Neural cell (in vitro differentiated cells): ENCODE measurements around the gene TECRL. TPM values are rescaled to one million over a fixed set of nuclear protein-coding genes. Genes with fewer than 3 reads are reported as not detected.

Experiments used
- H2AFZ ChIP-seq: fragments of 200-600, 300-800 bp; sonication (generic), shearing (Covaris generic); 2 replicates; pipeline ENCODE4 v1.6.0; 2014; ENCODE audit warnings: low read depth, mild to moderate bottlenecking, antibody characterized with exemption, low read length, moderate library complexity
- H3F3A ChIP-seq: fragments of 200-600 bp; shearing (Covaris generic); 2 replicates; pipeline ENCODE4 v1.6.1; 2016; ENCODE audit warnings: mild to moderate bottlenecking, moderate library complexity, mixed read lengths, antibody characterized with exemption, low read length; ENCODE audit not compliant: insufficient read depth, poor library complexity, severe bottlenecking
- H3K27ac ChIP-seq: fragments of 200-600, 300-800 bp; sonication (generic), shearing (Covaris generic); 2 replicates; pipeline ENCODE4 v1.5.1; 2014; ENCODE audit warnings: mild to moderate bottlenecking, low read length, moderate library complexity
- H3K27me3 ChIP-seq: fragments of 300-800, 200-600 bp; sonication (generic), shearing (Covaris generic); 2 replicates; pipeline ENCODE4 v1.6.0; 2014; ENCODE audit warnings: mild to moderate bottlenecking, low read depth, low read length, moderate library complexity; ENCODE audit not compliant: insufficient read depth
- H3K36me3 ChIP-seq: fragments of 300-800, 200-600 bp; sonication (generic), shearing (Covaris generic); 2 replicates; pipeline ENCODE4 v1.5.1; 2014; ENCODE audit warnings: mild to moderate bottlenecking, antibody characterized with exemption, low read length, moderate library complexity; ENCODE audit not compliant: insufficient read depth
- H3K4me2 ChIP-seq: fragments of 300-800, 200-600 bp; sonication (generic), shearing (Covaris generic); 2 replicates; pipeline ENCODE4 v1.6.0; 2014; ENCODE audit warnings: mild to moderate bottlenecking, low read length
- H3K4me3 ChIP-seq: fragments of 300-800, 200-600 bp; sonication (generic), shearing (Covaris generic); 2 replicates; pipeline ENCODE4 v1.5.1; 2014; ENCODE audit warnings: mild to moderate bottlenecking, low read length, moderate library complexity
- H3K79me2 ChIP-seq: fragments of 200-600 bp; shearing (Covaris generic); replicated peaks from 2 replicates; pipeline ENCODE4 v1.6.0; 2014; ENCODE audit warnings: mild to moderate bottlenecking, low read length, moderate library complexity; ENCODE audit not compliant: insufficient read depth
- H3K9ac ChIP-seq: fragments of 300-800, 200-600 bp; sonication (generic), shearing (Covaris generic); 2 replicates; pipeline ENCODE4 v1.6.1; 2016; ENCODE audit warnings: mild to moderate bottlenecking, low read length, mixed read lengths
- H3K9me2 ChIP-seq: fragments of 200-600 bp; shearing (Covaris generic); 2 replicates; pipeline ENCODE4 v1.6.1; 2016; ENCODE audit warnings: mild to moderate bottlenecking, low read length, mixed read lengths; ENCODE audit not compliant: insufficient read depth
- H3K9me3 ChIP-seq: fragments of 200-600, 300-800 bp; sonication (generic), shearing (Covaris generic); 2 replicates; pipeline ENCODE4 v1.6.1; 2016; ENCODE audit warnings: mild to moderate bottlenecking, mixed run types, low read length, moderate library complexity, mixed read lengths
- H4K20me1 ChIP-seq: fragments of 200-600 bp; shearing (Covaris generic); 2 replicates; pipeline ENCODE4 v1.6.1; 2016; ENCODE audit warnings: mild to moderate bottlenecking, mixed run types; ENCODE audit not compliant: insufficient read depth
- CTCF ChIP-seq: fragments of 450-650 bp; IDR thresholded peaks from 2 replicates; pipeline ENCODE4 v1.5.1; 2014; ENCODE audit warnings: antibody characterized with exemption, mild to moderate bottlenecking, moderate library complexity; ENCODE audit not compliant: poor library complexity, severe bottlenecking
- EP300 ChIP-seq: fragments of 450-650 bp; conservative IDR thresholded peaks from 2 replicates; pipeline ENCODE4 v1.6.1; 2014; ENCODE audit warnings: antibody characterized with exemption, mild to moderate bottlenecking, moderate library complexity; ENCODE audit not compliant: poor library complexity, severe bottlenecking
- EZH2 ChIP-seq: fragments of 200-600, 300-800 bp; shearing (Covaris generic), sonication (generic); IDR thresholded peaks from 2 replicates; pipeline ENCODE4 v1.6.1; 2014; ENCODE audit warnings: antibody characterized with exemption, low read length, borderline replicate concordance, mild to moderate bottlenecking; ENCODE audit not compliant: insufficient read depth, poor library complexity, severe bottlenecking
- MXI1 ChIP-seq: fragments of 450-650 bp; conservative IDR thresholded peaks from 2 replicates; pipeline ENCODE4 v1.6.1; 2014; ENCODE audit warnings: antibody characterized with exemption, mild to moderate bottlenecking; ENCODE audit not compliant: poor library complexity, severe bottlenecking
- POLR2AphosphoS5 ChIP-seq: IDR thresholded peaks from 2 replicates; pipeline ENCODE4 v1.6.1; 2012
- RAD21 ChIP-seq: fragments of 450-650 bp; conservative IDR thresholded peaks from 2 replicates; pipeline ENCODE4 v1.6.1; 2014; ENCODE audit warnings: antibody characterized with exemption, mild to moderate bottlenecking, moderate library complexity
- REST ChIP-seq: IDR thresholded peaks from 2 replicates; pipeline ENCODE4 v1.6.1; 2012; ENCODE audit warnings: borderline replicate concordance
- SMC3 ChIP-seq: fragments of 450-650 bp; conservative IDR thresholded peaks from 2 replicates; pipeline ENCODE4 v1.6.1; 2014; ENCODE audit warnings: antibody characterized with exemption, mild to moderate bottlenecking, moderate library complexity; ENCODE audit not compliant: poor library complexity
- TAF1 ChIP-seq: IDR thresholded peaks from 2 replicates; pipeline ENCODE4 v1.6.1; 2012; ENCODE audit warnings: low read depth
- polyA plus RNA-seq: library from polyadenylated mRNA; depleted of rRNA; stranded (reverse); fragments of >200 nt; gene quantifications from 2 replicates; pipeline ENCODE4 v1.2.3, GENCODE V29; 2014

TECRL gene
- polyA plus RNA-seq, 1 donor from 2014 or later: not detected

GRCh38 chr4:64271601-64272081, 137.6 kb downstream of the TECRL start:
- H3K4me3 ChIP-seq: no peak overlapping the region
- H3K9ac ChIP-seq: no peak overlapping the region
- H2AFZ ChIP-seq: no peak overlapping the region
- H3K4me2 ChIP-seq: no peak overlapping the region
- H3K36me3 ChIP-seq: no peaks in the 10 kb centered on the region
- H3F3A ChIP-seq: no peaks in the 10 kb centered on the region
- no peaks in the 10 kb centered on the region for H3K9me3 ChIP-seq
- no peaks in the 10 kb centered on the region for H3K79me2 ChIP-seq
- no peaks in the 10 kb centered on the region for H3K9me2 ChIP-seq
- H4K20me1 ChIP-seq: no peaks in the 10 kb centered on the region
- no peak overlapping the region for H3K27ac ChIP-seq
- TF ChIP-seq TAF1: no peak
- no peak for TF ChIP-seq POLR2AphosphoS5
- no peak for TF ChIP-seq REST
- TF ChIP-seq CTCF: no peak
- TF ChIP-seq EP300: no peak
- TF ChIP-seq SMC3: no peak
- TF ChIP-seq MXI1: no peak
- no peak for TF ChIP-seq EZH2
- no peak for TF ChIP-seq RAD21
- H3K27me3 ChIP-seq: no peaks in the 10 kb centered on the region

GRCh38 chr4:64266669-64267068, 142.6 kb downstream of the TECRL start:
- Histone ChIP-seq H3K4me3 (no peak overlapping the region), H3K79me2 (no peaks in the 10 kb centered on the region), H3K4me2 (no peak overlapping the region), H3K9me2 (no peaks in the 10 kb centered on the region), H3K27me3 (no peaks in the 10 kb centered on the region), H2AFZ (no peak overlapping the region), H3F3A (no peaks in the 10 kb centered on the region), H4K20me1 (no peaks in the 10 kb centered on the region), H3K9ac (no peak overlapping the region), H3K27ac (no peak overlapping the region), H3K9me3 (no peaks in the 10 kb centered on the region), H3K36me3 (no peaks in the 10 kb centered on the region)
- TF ChIP-seq EZH2: no peak
- TF ChIP-seq SMC3: no peak
- no peak for TF ChIP-seq POLR2AphosphoS5
- no peak for TF ChIP-seq EP300
- TF ChIP-seq TAF1: no peak
- no peak for TF ChIP-seq MXI1
- TF ChIP-seq CTCF: no peak
- no peak for TF ChIP-seq RAD21
- no peak for TF ChIP-seq REST
